ENCODE data around the gene ALX3.

ALX3 gene

GRCh38 chr1:110074166-110074565 lies 3.7 kb upstream of the ALX3 start:
- H3K27me3 ChIP-seq (ENCODE audit: low read depth, low read length) = peaks cover 41% of the 10 kb centered on the region
- no peaks in the 10 kb centered on the region for H3K36me3 ChIP-seq (ENCODE audit: control insufficient read depth in 1 of 2, insufficient read depth in 2 of 2, low read length in 2 of 2)
- H3K27ac ChIP-seq (ENCODE audit: low read length) = no peak overlapping the region
- H3K9me3 ChIP-seq (ENCODE audit: control insufficient read depth in 1 of 2, low read length in 2 of 2) = peaks cover 0 to 4% of the 10 kb centered on the region in 2 donors
- H3K4me1 ChIP-seq (ENCODE audit: control insufficient read depth in 1 of 2, insufficient read depth in 2 of 2, low read length in 2 of 2) = peaks cover 0 to 16% of the 10 kb centered on the region in 2 donors
- H3K4me3 ChIP-seq (ENCODE audit: low read depth in 1 of 2, low read length in 2 of 2) = no peak overlapping the region

DNA sequence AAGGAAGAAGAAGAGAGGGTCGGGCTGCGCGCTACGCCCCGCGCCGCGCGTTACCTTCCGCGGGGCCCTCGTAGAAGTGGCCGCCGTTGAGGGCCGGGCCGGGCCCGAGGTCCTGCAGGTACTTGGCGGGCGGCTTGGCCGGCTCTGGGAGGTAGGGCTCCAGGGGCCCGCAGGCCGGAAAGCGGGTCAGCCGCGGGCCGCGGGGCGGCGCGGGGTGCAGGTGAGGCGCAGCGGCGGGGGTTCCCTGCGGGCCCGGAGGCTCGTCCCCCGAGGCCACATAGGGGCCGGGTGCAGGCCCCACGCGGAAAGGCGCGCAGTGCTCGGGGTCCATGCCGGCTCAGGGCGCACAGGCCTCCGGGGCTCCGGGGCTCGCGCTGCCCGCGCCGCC lies 196 bp downstream of the ALX3 start:
- Histone ChIP-seq H3K27me3 (ENCODE audit: low read depth, low read length) (peaks cover 59% of the 10 kb centered on the region), H3K4me3 (ENCODE audit: low read depth in 1 of 2, low read length in 2 of 2) (peak overlapping the region in 1 of 2 donors; percentile 41), H3K4me1 (ENCODE audit: control insufficient read depth in 1 of 2, insufficient read depth in 2 of 2, low read length in 2 of 2) (peaks cover 0 to 31% of the 10 kb centered on the region in 2 donors), H3K36me3 (ENCODE audit: control insufficient read depth in 1 of 2, insufficient read depth in 2 of 2, low read length in 2 of 2) (no peaks in the 10 kb centered on the region), H3K9me3 (ENCODE audit: control insufficient read depth in 1 of 2, low read length in 2 of 2) (peaks cover 0 to 4% of the 10 kb centered on the region in 2 donors), H3K27ac (ENCODE audit: low read length) (no peak overlapping the region)

DNA sequence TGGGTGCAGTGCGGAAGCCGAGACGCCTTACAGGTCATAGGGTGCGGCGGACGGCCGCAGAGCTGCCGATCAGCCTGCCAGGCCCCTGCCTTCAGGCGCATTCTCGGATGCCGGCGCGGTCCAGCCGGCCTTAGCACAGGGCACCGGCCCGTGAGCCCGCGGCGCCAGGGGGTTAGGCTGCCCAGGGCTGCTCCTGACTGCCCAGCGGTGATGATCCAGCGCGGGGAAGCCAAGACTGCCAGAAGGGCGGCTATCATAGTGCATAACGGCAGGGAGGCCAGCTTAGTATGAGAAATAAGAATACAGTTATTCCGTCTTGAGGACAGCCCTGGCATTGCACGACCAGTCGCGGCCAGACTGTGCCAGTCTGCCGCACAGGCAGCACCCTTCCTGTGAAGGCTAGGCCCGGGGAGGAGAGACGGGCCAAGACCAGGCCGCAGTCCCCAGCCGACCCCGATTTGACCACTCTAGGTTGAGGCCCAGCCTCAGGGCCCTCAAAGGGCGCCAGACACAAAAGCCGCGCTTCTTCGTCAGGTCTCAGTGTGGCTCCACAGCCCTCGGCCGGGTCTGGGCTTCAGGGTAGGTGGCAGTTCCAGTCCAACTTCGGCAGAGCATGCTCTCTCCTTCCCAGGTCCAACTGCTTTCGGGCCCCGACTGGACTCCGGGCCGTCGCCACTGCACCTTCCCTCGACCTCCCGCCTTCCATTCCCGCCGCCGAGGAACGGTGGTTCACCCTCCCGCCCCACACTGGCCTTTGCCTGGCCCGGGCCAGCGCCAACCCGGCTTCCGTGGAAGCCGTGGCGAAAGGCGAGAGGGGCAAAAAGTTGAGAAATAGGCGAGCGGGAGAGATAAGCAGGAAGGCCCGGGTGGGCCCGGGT lies 829 bp downstream of the ALX3 start:
- H3K27ac ChIP-seq (ENCODE audit: low read length) = no peak overlapping the region
- peaks cover 0 to 4% of the 10 kb centered on the region in 2 donors for H3K9me3 ChIP-seq (ENCODE audit: control insufficient read depth in 1 of 2, low read length in 2 of 2)
- peak overlapping the region in 1 of 2 donors; percentile 41 for H3K4me3 ChIP-seq (ENCODE audit: low read depth in 1 of 2, low read length in 2 of 2)
- H3K27me3 ChIP-seq (ENCODE audit: low read depth, low read length) = peaks cover 59% of the 10 kb centered on the region
- no peaks in the 10 kb centered on the region for H3K36me3 ChIP-seq (ENCODE audit: control insufficient read depth in 1 of 2, insufficient read depth in 2 of 2, low read length in 2 of 2)
- H3K4me1 ChIP-seq (ENCODE audit: control insufficient read depth in 1 of 2, insufficient read depth in 2 of 2, low read length in 2 of 2) = peaks cover 0 to 31% of the 10 kb centered on the region in 2 donors

DNA sequence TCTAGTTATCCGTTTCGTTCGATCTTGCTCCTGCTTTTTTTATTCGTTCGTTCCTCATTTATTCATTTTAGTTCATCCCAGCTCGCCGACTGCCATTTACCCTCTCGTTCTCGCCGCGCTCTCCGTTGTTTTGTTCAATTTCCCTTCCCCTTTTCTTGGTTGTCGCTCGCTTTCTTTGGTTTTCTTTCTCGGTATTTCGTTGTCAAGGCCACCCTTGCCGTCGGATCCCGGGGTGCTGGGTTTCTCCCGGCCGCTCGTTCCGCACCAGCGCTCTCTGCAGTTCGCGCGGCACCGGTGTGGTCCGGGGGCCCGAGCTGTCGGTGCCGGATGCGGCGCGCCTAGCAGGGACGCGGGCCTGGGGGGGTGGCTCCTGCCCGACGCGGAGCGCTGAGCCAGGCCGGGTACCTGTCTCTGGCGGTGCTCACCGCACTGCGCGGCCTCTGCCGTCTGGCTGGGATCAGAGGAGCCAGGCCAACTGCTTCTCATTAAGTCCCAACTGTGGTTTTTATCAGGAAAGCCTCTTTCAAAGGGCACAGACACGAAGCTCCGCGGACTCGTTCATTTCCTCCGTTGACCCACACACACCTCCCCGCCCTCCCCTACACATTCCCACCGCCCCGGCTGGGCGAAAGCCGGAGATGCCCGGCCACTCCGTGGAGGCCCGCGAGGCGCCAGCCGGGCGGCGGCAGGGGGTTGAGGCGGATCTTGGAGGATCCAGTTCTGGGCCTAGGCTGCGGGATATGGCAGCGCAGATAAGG lies 1.6 kb downstream of the ALX3 start:
- H3K4me3 ChIP-seq (ENCODE audit: low read depth in 1 of 2, low read length in 2 of 2) = peak overlapping the region in 1 of 2 donors; percentile 22
- no peak overlapping the region for H3K27ac ChIP-seq (ENCODE audit: low read length)
- no peaks in the 10 kb centered on the region for H3K36me3 ChIP-seq (ENCODE audit: control insufficient read depth in 1 of 2, insufficient read depth in 2 of 2, low read length in 2 of 2)
- H3K9me3 ChIP-seq (ENCODE audit: control insufficient read depth in 1 of 2, low read length in 2 of 2) = peaks cover 0 to 4% of the 10 kb centered on the region in 2 donors
- H3K4me1 ChIP-seq (ENCODE audit: control insufficient read depth in 1 of 2, insufficient read depth in 2 of 2, low read length in 2 of 2) = peaks cover 0 to 31% of the 10 kb centered on the region in 2 donors
- H3K27me3 ChIP-seq (ENCODE audit: low read depth, low read length) = peaks cover 59% of the 10 kb centered on the region

DNA sequence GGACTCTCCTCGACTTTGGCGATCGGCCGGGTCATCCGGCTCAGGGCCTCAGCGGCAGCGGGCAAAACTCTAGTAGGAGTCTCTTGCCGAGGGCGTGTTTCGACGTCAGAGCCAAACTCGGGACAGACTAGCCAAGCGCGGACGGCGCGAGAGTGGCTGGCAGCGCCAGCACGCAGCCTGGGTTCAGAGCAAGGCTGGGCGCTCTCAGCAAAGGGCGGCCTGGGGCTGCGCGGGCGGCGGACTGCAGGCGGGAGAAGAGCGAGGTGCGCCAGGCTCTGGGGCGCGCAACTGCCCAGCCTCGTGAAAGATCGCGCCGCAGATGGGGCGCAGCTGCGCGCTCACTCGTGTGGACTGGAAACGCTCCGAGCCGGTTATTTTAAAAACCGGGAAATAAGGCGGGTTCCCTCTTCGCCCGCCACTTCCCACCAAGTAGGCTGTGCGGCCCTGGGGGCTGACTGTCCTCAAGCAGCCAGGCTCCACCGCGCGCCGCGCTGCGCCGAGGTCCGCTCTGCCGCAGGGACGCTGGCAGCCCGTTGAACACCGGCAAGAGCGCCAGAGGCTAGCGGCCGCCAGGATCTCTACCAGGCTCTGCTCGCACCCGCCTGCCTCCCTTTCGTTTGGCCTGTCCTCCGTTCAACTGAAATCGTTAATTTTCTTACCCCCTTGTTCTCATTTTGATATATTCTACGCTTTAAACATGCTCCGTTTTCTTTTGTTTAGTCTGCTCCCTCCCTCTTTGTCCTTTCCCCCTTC lies 2.4 kb downstream of the ALX3 start:
- Histone ChIP-seq H3K27me3 (ENCODE audit: low read depth, low read length) (peaks cover 59% of the 10 kb centered on the region), H3K4me1 (ENCODE audit: control insufficient read depth in 1 of 2, insufficient read depth in 2 of 2, low read length in 2 of 2) (peaks cover 0 to 31% of the 10 kb centered on the region in 2 donors), H3K4me3 (ENCODE audit: low read depth in 1 of 2, low read length in 2 of 2) (peak overlapping the region in 1 of 2 donors; percentile 22), H3K27ac (ENCODE audit: low read length) (no peak overlapping the region), H3K9me3 (ENCODE audit: control insufficient read depth in 1 of 2, low read length in 2 of 2) (peaks cover 0 to 4% of the 10 kb centered on the region in 2 donors), H3K36me3 (ENCODE audit: control insufficient read depth in 1 of 2, insufficient read depth in 2 of 2, low read length in 2 of 2) (no peaks in the 10 kb centered on the region)

DNA sequence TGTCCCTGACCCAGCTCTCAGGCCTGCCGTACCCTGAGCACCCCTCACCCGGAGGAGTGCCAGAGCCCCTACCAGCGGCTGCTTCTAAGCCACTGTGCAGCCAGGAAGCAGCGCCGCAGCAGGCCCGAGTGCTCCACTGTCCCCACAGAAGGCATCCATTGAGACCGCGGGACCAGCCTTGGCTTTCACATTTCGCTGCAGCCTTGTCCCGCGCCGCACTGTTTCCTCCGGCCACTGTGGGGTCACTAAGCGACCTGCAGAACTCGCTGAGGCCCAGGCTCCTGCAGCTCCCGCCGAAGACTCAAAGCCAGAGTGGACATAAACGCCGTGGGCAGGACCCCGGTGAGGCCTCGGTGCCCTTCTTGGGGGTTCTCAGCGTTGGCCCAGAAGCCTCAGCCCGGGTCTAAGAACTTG lies 3.0 kb downstream of the ALX3 start:
- Histone ChIP-seq H3K27me3 (ENCODE audit: low read depth, low read length) (peaks cover 57% of the 10 kb centered on the region), H3K4me1 (ENCODE audit: control insufficient read depth in 1 of 2, insufficient read depth in 2 of 2, low read length in 2 of 2) (peaks cover 0 to 31% of the 10 kb centered on the region in 2 donors), H3K36me3 (ENCODE audit: control insufficient read depth in 1 of 2, insufficient read depth in 2 of 2, low read length in 2 of 2) (no peaks in the 10 kb centered on the region), H3K27ac (ENCODE audit: low read length) (no peak overlapping the region), H3K4me3 (ENCODE audit: low read depth in 1 of 2, low read length in 2 of 2) (no peak overlapping the region), H3K9me3 (ENCODE audit: control insufficient read depth in 1 of 2, low read length in 2 of 2) (peaks cover 0 to 4% of the 10 kb centered on the region in 2 donors)

GRCh38 chr1:110065841-110066240 lies 4.6 kb downstream of the ALX3 start:
- peaks cover 41% of the 10 kb centered on the region for H3K27me3 ChIP-seq (ENCODE audit: low read depth, low read length)
- H3K27ac ChIP-seq (ENCODE audit: low read length) = no peak overlapping the region
- no peaks in the 10 kb centered on the region for H3K36me3 ChIP-seq (ENCODE audit: control insufficient read depth in 1 of 2, insufficient read depth in 2 of 2, low read length in 2 of 2)
- H3K9me3 ChIP-seq (ENCODE audit: control insufficient read depth in 1 of 2, low read length in 2 of 2) = no peaks in the 10 kb centered on the region
- H3K4me3 ChIP-seq (ENCODE audit: low read depth in 1 of 2, low read length in 2 of 2) = no peak overlapping the region
- peaks cover 0 to 29% of the 10 kb centered on the region in 2 donors for H3K4me1 ChIP-seq (ENCODE audit: control insufficient read depth in 1 of 2, insufficient read depth in 2 of 2, low read length in 2 of 2)

GRCh38 chr1:110064576-110065337 lies 5.7 kb downstream of the ALX3 start:
- Histone ChIP-seq H3K4me3 (ENCODE audit: low read depth in 1 of 2, low read length in 2 of 2) (no peak overlapping the region), H3K9me3 (ENCODE audit: control insufficient read depth in 1 of 2, low read length in 2 of 2) (no peaks in the 10 kb centered on the region), H3K4me1 (ENCODE audit: control insufficient read depth in 1 of 2, insufficient read depth in 2 of 2, low read length in 2 of 2) (peaks cover 0 to 20% of the 10 kb centered on the region in 2 donors)

DNA sequence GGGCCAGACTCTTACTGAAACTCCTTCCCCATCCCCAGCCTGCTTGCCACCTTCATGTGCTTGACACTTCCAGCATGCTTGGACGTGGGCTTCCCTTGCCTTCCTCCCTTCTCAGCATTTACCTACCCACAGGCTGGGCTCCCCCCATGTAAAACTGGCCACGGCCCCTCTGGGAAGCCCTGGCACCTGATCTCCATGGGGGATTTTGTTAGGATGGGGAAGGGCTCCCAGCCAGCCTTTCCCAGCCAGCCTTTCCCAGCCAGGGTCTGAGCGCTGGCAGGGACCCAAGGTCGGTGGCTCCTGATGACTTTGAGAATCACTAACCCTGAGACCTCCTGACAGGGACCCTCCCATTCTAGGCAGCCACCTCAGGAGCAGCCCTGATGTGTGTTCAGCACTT lies 6.7 kb downstream of the ALX3 start:
- Histone ChIP-seq H3K4me1 (ENCODE audit: control insufficient read depth in 1 of 2, insufficient read depth in 2 of 2, low read length in 2 of 2) (peaks cover 0 to 11% of the 10 kb centered on the region in 2 donors), H3K36me3 (ENCODE audit: control insufficient read depth in 1 of 2, insufficient read depth in 2 of 2, low read length in 2 of 2) (peaks cover 2 to 6% of the 10 kb centered on the region in 2 donors), H3K9me3 (ENCODE audit: control insufficient read depth in 1 of 2, low read length in 2 of 2) (no peaks in the 10 kb centered on the region), H3K27me3 (ENCODE audit: low read depth, low read length) (peaks cover 23% of the 10 kb centered on the region), H3K27ac (ENCODE audit: low read length) (no peak overlapping the region), H3K4me3 (ENCODE audit: low read depth in 1 of 2, low read length in 2 of 2) (no peak overlapping the region)

More at GRCh38 chr1:110064576-110065337, 5.7 kb downstream of the ALX3 start:
- Histone ChIP-seq H3K36me3 (ENCODE audit: control insufficient read depth in 1 of 2, insufficient read depth in 2 of 2, low read length in 2 of 2) (peaks cover 0 to under 1% of the 10 kb centered on the region in 2 donors), H3K27ac (ENCODE audit: low read length) (no peak overlapping the region), H3K27me3 (ENCODE audit: low read depth, low read length) (peaks cover 33% of the 10 kb centered on the region)

DNA sequence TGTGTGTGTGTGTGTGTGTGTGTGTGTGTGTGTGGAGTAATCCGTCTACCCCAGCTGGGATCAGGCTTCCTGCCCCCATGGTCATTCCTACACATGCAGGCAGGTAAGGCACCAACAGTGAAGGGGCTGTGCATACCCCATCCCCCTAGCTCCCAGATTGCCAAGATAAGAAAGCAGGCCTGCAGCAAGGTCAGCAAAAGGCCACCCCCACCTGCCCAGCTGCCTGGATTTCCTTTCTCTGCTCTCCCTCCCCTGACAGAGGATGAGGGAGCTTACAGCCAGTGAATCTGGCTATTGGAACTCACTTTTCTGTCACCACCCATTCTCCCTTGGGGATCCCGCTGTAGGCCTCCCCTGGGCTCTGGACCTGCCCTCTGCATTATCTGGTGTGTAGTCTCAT lies 7.9 kb downstream of the ALX3 start:
- Histone ChIP-seq H3K4me3 (ENCODE audit: low read depth in 1 of 2, low read length in 2 of 2) (no peak overlapping the region), H3K36me3 (ENCODE audit: control insufficient read depth in 1 of 2, insufficient read depth in 2 of 2, low read length in 2 of 2) (peaks cover 8% of the 10 kb centered on the region in 2 donors), H3K27me3 (ENCODE audit: low read depth, low read length) (peaks cover 11% of the 10 kb centered on the region), H3K9me3 (ENCODE audit: control insufficient read depth in 1 of 2, low read length in 2 of 2) (no peaks in the 10 kb centered on the region), H3K4me1 (ENCODE audit: control insufficient read depth in 1 of 2, insufficient read depth in 2 of 2, low read length in 2 of 2) (no peaks in the 10 kb centered on the region), H3K27ac (ENCODE audit: low read length) (no peak overlapping the region)

Data from muscle layer of duodenum (tissue), 2 donors.